ENCODE data around the gene SORBS2. TPM values are rescaled to one million over a fixed set of nuclear protein-coding genes. Genes with fewer than 3 reads are reported as not detected.

SORBS2 gene
- total RNA-seq, 1 experiment from 2014 or later = 9.7 TPM

- DNase-seq = no peak
- no CpG with 5 or more reads among the region's 3 CpGs for WGBS (ENCODE audit: extremely low coverage, insufficient read length, low lambda C conversion rate)
- no peak overlapping the region for H2BK5ac ChIP-seq (ENCODE audit: insufficient read length, low read length)
- no peaks in the 10 kb centered on the region for H3K27me3 ChIP-seq (ENCODE audit: insufficient read depth, low read length)
- no peak overlapping the region for H2BK15ac ChIP-seq (ENCODE audit: low read depth, low read length)
- no peak overlapping the region for H3T11ph ChIP-seq (ENCODE audit: low read length)
- peaks cover 1% of the 10 kb centered on the region; the same call in 1 of the 2 replicates for H3K79me2 ChIP-seq (ENCODE audit: insufficient read depth, low read length)
- H3K27ac ChIP-seq (ENCODE audit: insufficient read length, low read depth, low read length) = no peak overlapping the region
- H2BK20ac ChIP-seq (ENCODE audit: low read depth, low read length, poor library complexity, severe bottlenecking) = no peak overlapping the region
- no peak overlapping the region for H4K5ac ChIP-seq (ENCODE audit: insufficient read length, low read depth, low read length)
- no peaks in the 10 kb centered on the region for H3K23me2 ChIP-seq (ENCODE audit: insufficient read length, low read depth, low read length, poor library complexity, severe bottlenecking)
- no peak overlapping the region for H3K4ac ChIP-seq (ENCODE audit: low read depth, low read length)
- no peak overlapping the region for H3K27ac Mint-ChIP-seq
- no peak overlapping the region for H4K91ac ChIP-seq (ENCODE audit: insufficient read length, low read depth, low read length)
- H4K8ac ChIP-seq (replicated peaks; ENCODE audit: insufficient read length, low read depth, low read length) = no peak overlapping the region
- no peak overlapping the region for H2AFZ ChIP-seq (ENCODE audit: low read length)
- no peak for TF ChIP-seq CTCF (conservative IDR thresholded peaks at IDR 0.05)
- H2AK5ac ChIP-seq (ENCODE audit: insufficient read length, low read length) = no peak overlapping the region
- no peak overlapping the region for H3K18ac ChIP-seq (ENCODE audit: insufficient read length, low read depth, low read length)
- no peak overlapping the region for H3K9ac ChIP-seq (ENCODE audit: extremely low read depth, insufficient read length, low read length)
- H3K56ac ChIP-seq (ENCODE audit: insufficient read length, low read depth, low read length) = no peak overlapping the region
- H3K9me3 Mint-ChIP-seq = peaks cover 0 to under 1% of the 10 kb centered on the region in 2 experiments; a peak in 1 of 5 replicates
- H3K4me1 ChIP-seq (ENCODE audit: insufficient read depth, low read length) = peaks cover 4% of the 10 kb centered on the region
- no peak overlapping the region for H3K4me2 ChIP-seq (ENCODE audit: insufficient read depth, insufficient read length, low read length)
- no peaks in the 10 kb centered on the region for H3K79me1 ChIP-seq (ENCODE audit: insufficient read depth, low read depth, low read length, poor library complexity, severe bottlenecking)
- no peak overlapping the region for H3K14ac ChIP-seq (ENCODE audit: insufficient read depth, low read length)
- H3K27me3 Mint-ChIP-seq (ENCODE audit: low read depth) = peaks cover 2% of the 10 kb centered on the region
- H2BK12ac ChIP-seq (ENCODE audit: insufficient read length, low read depth, low read length) = no peak overlapping the region
- H3K23ac ChIP-seq (ENCODE audit: insufficient read length, low read depth, low read length) = no peak overlapping the region
- peaks cover 6 to 32% of the 10 kb centered on the region in 2 experiments for H3K4me1 Mint-ChIP-seq
- H2BK120ac ChIP-seq (ENCODE audit: low read depth, low read length, poor library complexity, severe bottlenecking) = no peak overlapping the region
- no peaks in the 10 kb centered on the region for H3K9me3 ChIP-seq (ENCODE audit: control insufficient read depth, low read depth, low read length)
- H3K36me3 Mint-ChIP-seq (ENCODE audit: insufficient read depth in 1 of 3, low read depth in 3 of 3) = peaks cover 0 to 24% (median 11%) of the 10 kb centered on the region in 3 experiments; a peak in 4 of 7 replicates
- no peak overlapping the region for H3K4me3 Mint-ChIP-seq
- no peaks in the 10 kb centered on the region for H4K20me1 ChIP-seq (ENCODE audit: control insufficient read depth, insufficient read depth, insufficient read length)
Observed at GRCh38 chr4:185748901-185749390, 63.0 kb downstream of the SORBS2 start.
